Stomach (tissue), 9 donors: ENCODE results near the gene TMEM132C. TPM values are rescaled to one million over a fixed set of nuclear protein-coding genes. Genes with fewer than 3 reads are reported as not detected.

Experiments used
- DNase-seq, 2 donors: peaks; one replicate each; pipeline versions ENCODE4 v3.0.0 to v3.0.0-alpha.2; 2013 to 2019
- H3K27ac ChIP-seq, 5 donors: fragments of 200-600 bp in 4 of 5; sonication (generic) in 4 of 5; one replicate each; pipeline ENCODE4 v1.5.1; 2013 to 2019; ENCODE audit warnings: mild to moderate bottlenecking in 1 of 5, moderate library complexity in 1 of 5
- H3K27me3 ChIP-seq, 3 donors: fragments of 200-600 bp; sonication (generic); one replicate each; pipeline ENCODE4 v1.5.1; 2017 to 2019; ENCODE audit warnings: mixed run types in 1 of 3
- H3K36me3 ChIP-seq, 4 donors: fragments of 200-600 bp; sonication (generic); 1 replicate in 3 of 4; 2 replicates in 1 of 4; pipeline ENCODE4 v1.5.1; 2016 to 2019
- H3K4me1 ChIP-seq, 4 donors: fragments of 200-600 bp; sonication (generic); one replicate each; pipeline ENCODE4 v1.5.1; 2016 to 2019
- H3K4me3 ChIP-seq, 4 donors: fragments of 200-600 bp; sonication (generic) in 3 of 4; one replicate each; pipeline ENCODE4 v1.5.1; 2016 to 2019; ENCODE audit warnings: mild to moderate bottlenecking in 1 of 4
- H3K9me3 ChIP-seq, 4 donors: fragments of 200-600 bp; sonication (generic); one replicate each; pipeline ENCODE4 v1.5.1; 2016 to 2019
- CTCF ChIP-seq, 7 experiments: fragments of 450-650 bp in 4 of 7; fragments of 200-600 bp in 3 of 7; sonication (generic) in 3 of 7; IDR thresholded peaks; one replicate each; pipeline ENCODE4 v1.5.1; 2016 to 2019; ENCODE audit warnings: antibody characterized with exemption in 7 of 7, control low read depth in 2 of 7, mild to moderate bottlenecking in 1 of 7
- EP300 ChIP-seq: sonication (generic); formaldehyde crosslinking; IDR thresholded peaks from one replicate; pipeline ENCODE4 v1.6.1; 2017; ENCODE audit warnings: antibody characterized with exemption
- POLR2A ChIP-seq, 4 donors: fragments of 450-650 bp; IDR thresholded peaks; one replicate each; pipeline ENCODE4 v1.6.1; 2016; ENCODE audit warnings: antibody characterized with exemption in 4 of 4, control low read depth in 2 of 4, mild to moderate bottlenecking in 1 of 4, moderate library complexity in 1 of 4
- POLR2AphosphoS5 ChIP-seq, 3 donors: sonication (generic); formaldehyde crosslinking; IDR thresholded peaks; one replicate each; pipeline ENCODE4 v1.6.1; 2016; ENCODE audit warnings: antibody characterized with exemption in 3 of 3
- WGBS, 5 donors: extraction: QIAGEN DNeasy Blood & Tissue Kit in 3 of 5; methylation state at CpG; one replicate each; pipeline versions ENCODE4 v1.1.5 to v1.1.7; 2013 to 2018; 5-methylcytosine and 5-hydroxymethylcytosine counted together
- intact Hi-C: fragments of 100-400 bp; cut with DNase I; formaldehyde crosslinking; loops from one replicate; pipeline ENCODE4 v1.15.1; 2023; ENCODE audit warnings: low total_unique reads
- polyA plus RNA-seq, 3 donors: library from polyadenylated mRNA; stranded (reverse); fragments of 200-250 nt; gene quantifications; one replicate each; pipeline ENCODE4 v1.2.3, GENCODE V29; 2013
- total RNA-seq, 5 donors: library from RNA; depleted of rRNA; stranded (reverse); fragments of >200 nt; gene quantifications; one replicate each; pipeline versions ENCODE4 v1.1.0 to v1.2.3, GENCODE V29; 2014 to 2016
- donor health status: healthy with polysubstance abuse.
- donor health status: Bipolar disorder and iron deficiency.
- donor health status: healthy.

Gene TMEM132C
- total and polyA plus RNA-seq, 8 donors: under 0.01 to 12.8 (median 0.94) TPM

GRCh38 chr12:128236525-128236924 lies 30.4 kb upstream of the TMEM132C start:
- intact Hi-C loops: no loop called here
- Histone ChIP-seq H3K4me3 (no peak overlapping the region), H3K4me1 (no peaks in the 10 kb centered on the region), H3K9me3 (peaks cover 0 to 21% (median 10%) of the 10 kb centered on the region in 4 donors), H3K27ac (no peak overlapping the region), H3K36me3 (no peaks in the 10 kb centered on the region), H3K27me3 (peaks cover 0 to 8% (median 0%) of the 10 kb centered on the region in 3 donors)
- DNase-seq: no peak
- WGBS, 5 donors: 82 to 95% (median 86%) methylated on average over 1 of the region's 1 CpG
- TF ChIP-seq POLR2A (IDR thresholded peaks at IDR 0.05) (no peak), EP300 (no peak), CTCF (IDR thresholded peaks at IDR 0.05) (no peak), POLR2AphosphoS5 (IDR thresholded peaks at IDR 0.05) (no peak)

GRCh38 chr12:128240745-128241144 lies 26.2 kb upstream of the TMEM132C start:
- TF ChIP-seq POLR2A (IDR thresholded peaks at IDR 0.05) (no peak), POLR2AphosphoS5 (IDR thresholded peaks at IDR 0.05) (no peak), CTCF (IDR thresholded peaks at IDR 0.05) (no peak), EP300 (no peak)
- Histone ChIP-seq H3K27ac (no peak overlapping the region), H3K27me3 (peaks cover 0 to 18% (median 0%) of the 10 kb centered on the region in 3 donors), H3K9me3 (peaks cover 0 to 50% (median 19%) of the 10 kb centered on the region in 4 donors), H3K4me1 (no peaks in the 10 kb centered on the region), H3K4me3 (no peak overlapping the region), H3K36me3 (no peaks in the 10 kb centered on the region)
- 44 to 67% (median 59%) methylated on average over 2 of the region's 2 CpGs for WGBS, 5 donors
- intact Hi-C loops: no loop called here
- DNase-seq: no peak

GRCh38 chr12:128245121-128245520 lies 21.8 kb upstream of the TMEM132C start:
- peaks cover 0 to 30% (median 16%) of the 10 kb centered on the region in 4 donors for H3K9me3 ChIP-seq
- DNase-seq: no peak
- no peaks in the 10 kb centered on the region for H3K36me3 ChIP-seq
- H3K4me1 ChIP-seq: no peaks in the 10 kb centered on the region
- no peak overlapping the region for H3K27ac ChIP-seq
- no peak overlapping the region for H3K4me3 ChIP-seq
- 90 to 96% (median 92%) methylated on average over 2 of the region's 2 CpGs for WGBS, 5 donors
- TF ChIP-seq CTCF (IDR thresholded peaks at IDR 0.05) (no peak), POLR2A (IDR thresholded peaks at IDR 0.05) (no peak), EP300 (no peak), POLR2AphosphoS5 (IDR thresholded peaks at IDR 0.05) (no peak)
- intact Hi-C loops: no loop called here
- peaks cover 0 to 9% (median 0%) of the 10 kb centered on the region in 3 donors for H3K27me3 ChIP-seq

- 40 to 56% (median 45%) methylated on average over 7 of the region's 7 CpGs for WGBS, 5 donors
- Histone ChIP-seq H3K36me3 (no peaks in the 10 kb centered on the region), H3K27ac (no peak overlapping the region), H3K9me3 (peaks cover 0 to 30% (median 16%) of the 10 kb centered on the region in 4 donors), H3K4me3 (no peak overlapping the region), H3K27me3 (peaks cover 0 to 9% (median 0%) of the 10 kb centered on the region in 3 donors), H3K4me1 (no peaks in the 10 kb centered on the region)
- no peak for TF ChIP-seq EP300
- no peak for TF ChIP-seq CTCF (IDR thresholded peaks at IDR 0.05)
- intact Hi-C loops: no loop called here
- no peak for DNase-seq
These were observed 21.1 kb upstream of the TMEM132C start for GRCh38 chr12:128245905-128246304.
